K562 (cell line): ENCODE data around the gene RNASET2. TPM values are rescaled to one million over a fixed set of nuclear protein-coding genes. Genes with fewer than 3 reads are reported as not detected.

ENCODE experiments used
- CEBPB ChIP-seq: fragments of 450-650 bp; IDR thresholded peaks from 2 replicates; pipeline ENCODE4 v1.6.1; 2016; ENCODE audit warnings: missing genetic modification characterization, missing compliant biosample characterization
- E2F3 ChIP-seq: fragments of 250-450 bp; sonication (Bioruptor Pico); IDR thresholded peaks from 2 replicates; pipeline ENCODE4 v1.4.0; 2020; ENCODE audit warnings: mild to moderate bottlenecking
- ELF1 ChIP-seq: fragments of 200-800 bp; sonication (Bioruptor generic); IDR thresholded peaks from 2 replicates; pipeline ENCODE4 v1.6.1; 2016; ENCODE audit warnings: missing genetic modification characterization, missing compliant biosample characterization
- EP400 ChIP-seq: fragments of 450-650 bp; IDR thresholded peaks from 2 replicates; pipeline ENCODE4 v1.6.1; 2017; ENCODE audit warnings: antibody characterized with exemption, mild to moderate bottlenecking, moderate library complexity
- GABPA ChIP-seq: fragments of 200-800 bp; sonication (Bioruptor generic); conservative IDR thresholded peaks from 2 replicates; pipeline ENCODE4 v1.6.1; 2016; ENCODE audit warnings: low read depth, missing genetic modification characterization, missing compliant biosample characterization
- HEY1 ChIP-seq: fragments of 250-450 bp; sonication (Bioruptor Pico); IDR thresholded peaks from 2 replicates; pipeline ENCODE4 v1.5.0; 2020; ENCODE audit warnings: mild to moderate bottlenecking, moderate library complexity, borderline replicate concordance
- L3MBTL2 ChIP-seq: fragments of 450-650 bp; IDR thresholded peaks from 2 replicates; pipeline ENCODE4 v1.6.1; 2016; ENCODE audit warnings: mild to moderate bottlenecking, moderate library complexity
- PHF8 ChIP-seq: fragments of 200-600 bp; sonication (generic); IDR thresholded peaks from 2 replicates; pipeline ENCODE4 v1.6.1; 2012; ENCODE audit warnings: mixed run types, mild to moderate bottlenecking, inconsistent platforms, low read length, moderate library complexity, borderline replicate concordance
- POLR2B ChIP-seq: fragments of 450-650 bp; IDR thresholded peaks from 2 replicates; pipeline ENCODE4 v1.6.1; 2018; ENCODE audit warnings: low read depth; ENCODE audit not compliant: partially characterized antibody
- RBM14 ChIP-seq: fragments of 200-400 bp; formaldehyde crosslinking; IDR thresholded peaks from 2 replicates; pipeline ENCODE4 v1.6.1; 2018; ENCODE audit warnings: low read depth, mild to moderate bottlenecking, low read length, moderate library complexity, borderline replicate concordance; ENCODE audit not compliant: insufficient read depth
- SIN3A ChIP-seq, 2 experiments: fragments of 150-350 bp in 1 of 2; IDR thresholded peaks; 2 replicates each; pipeline ENCODE4 v1.6.1; 2011 to 2016; ENCODE audit warnings: borderline replicate concordance in 2 of 2, low read depth in 2 of 2, low read length in 2 of 2, mild to moderate bottlenecking in 2 of 2, moderate library complexity in 2 of 2; ENCODE audit not compliant: control insufficient read depth in 1 of 2
- SMARCB1 ChIP-seq: IDR thresholded peaks from 2 replicates; pipeline ENCODE4 v1.6.1; 2011; ENCODE audit warnings: improper control_type of control experiment, low read depth; ENCODE audit not compliant: insufficient read length
- SOX6 ChIP-seq: fragments of 450-650 bp; IDR thresholded peaks from 2 replicates; pipeline ENCODE4 v1.6.1; 2014; ENCODE audit warnings: mild to moderate bottlenecking
- STAG1 ChIP-seq: sonication (generic); formaldehyde crosslinking; IDR thresholded peaks from 2 replicates; pipeline ENCODE4 v1.5.0; 2020; ENCODE audit warnings: missing genetic modification reagents, borderline replicate concordance
- U2AF1 ChIP-seq: fragments of 200-400 bp; formaldehyde crosslinking; optimal IDR thresholded peaks from 2 replicates; pipeline ENCODE3; 2017; ENCODE audit warnings: mild to moderate bottlenecking, low read depth, low read length, moderate library complexity
- XRCC5 ChIP-seq: fragments of 200-400 bp; formaldehyde crosslinking; IDR thresholded peaks from 2 replicates; pipeline ENCODE4 v1.6.1; 2017; ENCODE audit warnings: low read depth, mild to moderate bottlenecking, low read length
- ZFP1 ChIP-seq: fragments of 450-650 bp; formaldehyde crosslinking; IDR thresholded peaks from 2 replicates; pipeline ENCODE4 v1.4.0; 2020; ENCODE audit warnings: mild to moderate bottlenecking, mixed read lengths
- ZFX ChIP-seq: sonication (generic); formaldehyde crosslinking; IDR thresholded peaks from 2 replicates; pipeline ENCODE4 v1.8.0; 2022; ENCODE audit warnings: mild to moderate bottlenecking, missing genetic modification reagents, moderate library complexity
- ZNF232 ChIP-seq: sonication (generic); formaldehyde crosslinking; IDR thresholded peaks from 2 replicates; pipeline ENCODE4 v1.8.0; 2022; ENCODE audit warnings: mild to moderate bottlenecking, missing genetic modification reagents
- polyA plus RNA-seq, 8 experiments: library from polyadenylated mRNA; depleted of rRNA in 4 of 8; stranded (reverse) in 5 of 8; unstranded in 3 of 8; fragments of >200 nt; fragmentation: Nextera tagmentation in 2 of 8; fragmentation: Illumina TruSeq in 1 of 8; extraction: Ambion mirVana in 2 of 8; extraction: Trizol in 1 of 8; gene quantifications; 2 replicates each; pipeline versions ENCODE4 v1.2.1 to v1.2.3, GENCODE V29; 2011 to 2014; ENCODE audit warnings: inconsistent platforms in 1 of 8, missing spikeins in 1 of 8
- total RNA-seq, 7 experiments: library from RNA; depleted of rRNA in 6 of 7; stranded (reverse); fragments of >200 nt in 6 of 7; fragmentation: Illumina TruSeq in 2 of 7; extraction: Trizol in 2 of 7; gene quantifications; 2 replicates each; pipeline versions ENCODE4 v1.2.1 to v1.2.3, GENCODE V29; 2011 to 2021; ENCODE audit warnings: low replicate concordance in 1 of 7
- TF ChIP-seq, protein P1 (sequence below): sonication (generic); formaldehyde crosslinking; IDR thresholded peaks from 2 replicates; pipeline ENCODE4 v1.8.1; 2022; ENCODE audit warnings: missing genetic modification reagents
- TF ChIP-seq, protein P2 (sequence below): sonication (generic); formaldehyde crosslinking; IDR thresholded peaks from 2 replicates; pipeline ENCODE4 v1.8.0; 2022; ENCODE audit warnings: mild to moderate bottlenecking, low read depth, missing genetic modification reagents
- TF ChIP-seq, protein P3 (sequence below): sonication (generic); formaldehyde crosslinking; IDR thresholded peaks from 2 replicates; pipeline ENCODE4 v1.8.0; 2022; ENCODE audit warnings: mild to moderate bottlenecking, missing genetic modification reagents

The RNASET2 gene
- total and polyA plus RNA-seq, 9 of the 15 experiments (the other 6 are each of a cell fraction or from before 2014, with no cell fraction given), result 7.4 to 141 (median 91.3) TPM

DNA sequence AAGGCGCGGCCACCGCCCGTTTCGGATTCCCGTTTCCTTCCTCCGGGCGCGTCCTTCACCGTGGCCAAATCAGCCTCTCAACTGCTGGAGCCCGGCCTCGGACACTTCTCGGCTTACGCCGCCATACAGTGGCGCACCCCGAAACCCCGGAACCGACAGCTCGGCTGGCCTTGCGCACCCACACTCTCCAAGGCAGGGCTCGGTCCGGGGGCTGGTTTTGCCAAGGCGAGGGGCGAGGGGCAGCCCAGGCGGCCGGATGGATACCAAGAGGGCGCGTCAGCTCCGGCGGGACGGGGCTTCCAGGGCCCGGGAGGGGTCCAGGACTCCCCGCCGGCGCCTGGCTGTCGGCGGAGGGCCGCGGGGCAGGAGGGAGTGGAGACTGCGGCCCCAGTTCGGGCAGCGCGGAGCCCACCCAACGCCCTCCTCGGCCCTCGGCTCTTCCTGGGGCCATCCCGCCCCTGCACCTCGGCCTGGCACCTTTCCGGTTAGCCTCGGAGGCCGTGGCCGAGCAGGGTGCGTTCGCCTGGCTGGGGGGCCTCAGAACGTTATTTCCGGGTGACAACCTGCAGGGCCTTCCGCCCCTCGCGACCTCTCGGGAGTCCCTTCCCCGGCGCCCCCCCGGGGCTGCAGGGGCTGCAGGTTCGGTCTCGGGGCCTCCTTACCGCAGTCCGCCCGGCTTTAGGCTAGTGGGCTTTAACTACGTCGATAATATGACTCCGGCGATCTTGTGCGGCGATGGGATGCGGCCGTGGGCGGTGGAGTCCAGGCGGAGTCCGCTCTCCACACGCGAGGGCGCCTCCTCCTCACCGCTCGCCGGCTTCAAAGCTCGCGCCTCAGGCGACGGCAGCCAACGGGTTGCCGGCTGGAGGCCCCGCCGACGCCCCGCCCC, 42.1 kb upstream of the RNASET2 start (continued):
- TF ChIP-seq PHF8 (peak; percentile 84; the same call in 1 of the 2 replicates), U2AF1 (peak; percentile 36), XRCC5 (0 out of 2 replicates have a peak, but pooled peaks have one; percentile 46), EP400 (peak; percentile 70; the same call in 1 of the 2 replicates), SOX6 (no peak), ZFP1 (CRISPR knock-in tag) (no peak), L3MBTL2 (peak; percentile 78), GABPA (tag) (peak; percentile 62), HEY1 (CRISPR knock-in tag) (no peak), ELF1 (tag) (peak; percentile 72), POLR2B (peak; percentile 49), CEBPB (tag) (no peak), E2F3 (CRISPR knock-in tag) (no peak), ZNF232 (CRISPR knock-in tag) (peak; percentile 72; the same call in 1 of the 2 replicates), SMARCB1 (no peak), SIN3A (IDR thresholded peaks at IDR 0.05; ENCODE audit: borderline replicate concordance in 2 of 2, control insufficient read depth in 1 of 2, low read depth in 2 of 2, low read length in 2 of 2) (peak; percentile 69 to 94; a peak in 2 of 4 replicates), STAG1 (CRISPR knock-in tag) (peak; percentile 55; the same call in 1 of the 2 replicates), RBM14 (0 out of 2 replicates have a peak, but pooled peaks have one; percentile 48), ZFX (CRISPR knock-in tag) (peak; percentile 70)
- TF ChIP-seq, protein P1, sequence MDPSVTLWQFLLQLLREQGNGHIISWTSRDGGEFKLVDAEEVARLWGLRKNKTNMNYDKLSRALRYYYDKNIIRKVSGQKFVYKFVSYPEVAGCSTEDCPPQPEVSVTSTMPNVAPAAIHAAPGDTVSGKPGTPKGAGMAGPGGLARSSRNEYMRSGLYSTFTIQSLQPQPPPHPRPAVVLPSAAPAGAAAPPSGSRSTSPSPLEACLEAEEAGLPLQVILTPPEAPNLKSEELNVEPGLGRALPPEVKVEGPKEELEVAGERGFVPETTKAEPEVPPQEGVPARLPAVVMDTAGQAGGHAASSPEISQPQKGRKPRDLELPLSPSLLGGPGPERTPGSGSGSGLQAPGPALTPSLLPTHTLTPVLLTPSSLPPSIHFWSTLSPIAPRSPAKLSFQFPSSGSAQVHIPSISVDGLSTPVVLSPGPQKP (CRISPR knock-in tag), result peak; percentile 60; the same call in 1 of the 2 replicates
- TF ChIP-seq, protein P2, sequence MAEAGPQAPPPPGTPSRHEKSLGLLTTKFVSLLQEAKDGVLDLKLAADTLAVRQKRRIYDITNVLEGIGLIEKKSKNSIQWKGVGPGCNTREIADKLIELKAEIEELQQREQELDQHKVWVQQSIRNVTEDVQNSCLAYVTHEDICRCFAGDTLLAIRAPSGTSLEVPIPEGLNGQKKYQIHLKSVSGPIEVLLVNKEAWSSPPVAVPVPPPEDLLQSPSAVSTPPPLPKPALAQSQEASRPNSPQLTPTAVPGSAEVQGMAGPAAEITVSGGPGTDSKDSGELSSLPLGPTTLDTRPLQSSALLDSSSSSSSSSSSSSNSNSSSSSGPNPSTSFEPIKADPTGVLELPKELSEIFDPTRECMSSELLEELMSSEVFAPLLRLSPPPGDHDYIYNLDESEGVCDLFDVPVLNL, result peak; percentile 98
- TF ChIP-seq, protein P3, sequence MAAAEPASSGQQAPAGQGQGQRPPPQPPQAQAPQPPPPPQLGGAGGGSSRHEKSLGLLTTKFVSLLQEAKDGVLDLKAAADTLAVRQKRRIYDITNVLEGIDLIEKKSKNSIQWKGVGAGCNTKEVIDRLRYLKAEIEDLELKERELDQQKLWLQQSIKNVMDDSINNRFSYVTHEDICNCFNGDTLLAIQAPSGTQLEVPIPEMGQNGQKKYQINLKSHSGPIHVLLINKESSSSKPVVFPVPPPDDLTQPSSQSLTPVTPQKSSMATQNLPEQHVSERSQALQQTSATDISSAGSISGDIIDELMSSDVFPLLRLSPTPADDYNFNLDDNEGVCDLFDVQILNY, result peak; percentile 56
